HepG2 (cell line): ENCODE measurements around the gene CD68. TPM values are rescaled to one million over a fixed set of nuclear protein-coding genes. Genes with fewer than 3 reads are reported as not detected.

Source experiments
- ADNP ChIP-seq: sonication (generic); formaldehyde crosslinking; IDR thresholded peaks from 2 replicates; pipeline ENCODE4 v1.4.0; 2020; ENCODE audit warnings: missing genetic modification reagents
- ARNT2 ChIP-seq: sonication (generic); formaldehyde crosslinking; IDR thresholded peaks from 2 replicates; pipeline ENCODE4 v1.8.0; 2022; ENCODE audit warnings: mild to moderate bottlenecking, low read depth, missing genetic modification reagents, moderate library complexity
- CHD2 ChIP-seq: IDR thresholded peaks from 2 replicates; pipeline ENCODE4 v1.6.1; 2011; ENCODE audit warnings: low read depth, low read length, improper control_type of control experiment
- ELK4 ChIP-seq: sonication (generic); formaldehyde crosslinking; IDR thresholded peaks from 2 replicates; pipeline ENCODE4 v1.9.0; 2021; ENCODE audit warnings: missing genetic modification reagents, borderline replicate concordance
- HDAC2 ChIP-seq: sonication (generic); formaldehyde crosslinking; IDR thresholded peaks from 2 replicates; pipeline ENCODE4 v1.4.0; 2020; ENCODE audit warnings: missing genetic modification reagents
- NCOA2 ChIP-seq: sonication (generic); formaldehyde crosslinking; IDR thresholded peaks from 2 replicates; pipeline ENCODE4 v1.8.0; 2022; ENCODE audit warnings: inconsistent platforms
- NFE2L2 ChIP-seq: fragments of 150-350 bp; IDR thresholded peaks from 2 replicates; pipeline ENCODE4 v1.6.1; 2014; ENCODE audit warnings: low read length
- NFYC ChIP-seq: IDR thresholded peaks from 2 replicates; pipeline ENCODE4 v1.6.1; 2016; ENCODE audit warnings: missing genetic modification reagents, missing compliant biosample characterization
- NRL ChIP-seq: sonication (generic); formaldehyde crosslinking; IDR thresholded peaks from 2 replicates; pipeline ENCODE4 v1.5.0; 2020; ENCODE audit warnings: missing genetic modification reagents, mild to moderate bottlenecking, moderate library complexity, borderline replicate concordance
- POGK ChIP-seq: sonication (generic); formaldehyde crosslinking; conservative IDR thresholded peaks from 2 replicates; pipeline ENCODE4 v1.8.0; 2022; ENCODE audit warnings: mild to moderate bottlenecking, moderate library complexity, missing genetic modification reagents
- RELA ChIP-seq: sonication (generic); formaldehyde crosslinking; IDR thresholded peaks from 2 replicates; pipeline ENCODE4 v1.4.0; 2020; ENCODE audit warnings: missing genetic modification reagents
- SPEN ChIP-seq: sonication (generic); formaldehyde crosslinking; IDR thresholded peaks from 2 replicates; pipeline ENCODE4 v1.5.1; 2020; ENCODE audit warnings: low read depth, mild to moderate bottlenecking, missing genetic modification reagents
- SUZ12 ChIP-seq: fragments of 150-350 bp; IDR thresholded peaks from 2 replicates; pipeline ENCODE4 v1.6.1; 2014; ENCODE audit warnings: low read depth, low read length
- WIZ ChIP-seq: sonication (generic); formaldehyde crosslinking; IDR thresholded peaks from 2 replicates; pipeline ENCODE4 v1.5.1; 2020; ENCODE audit warnings: mild to moderate bottlenecking, missing genetic modification reagents
- YEATS2 ChIP-seq: sonication (generic); formaldehyde crosslinking; IDR thresholded peaks from 2 replicates; pipeline ENCODE4 v1.4.0; 2020; ENCODE audit warnings: missing genetic modification reagents, borderline replicate concordance
- ZNF264 ChIP-seq: sonication (generic); formaldehyde crosslinking; IDR thresholded peaks from 2 replicates; pipeline ENCODE4 v1.4.0; 2020; ENCODE audit warnings: missing genetic modification reagents
- ZNF484 ChIP-seq: sonication (generic); formaldehyde crosslinking; IDR thresholded peaks from 2 replicates; pipeline ENCODE4 v1.5.1; 2020; ENCODE audit warnings: mild to moderate bottlenecking, low read depth, missing genetic modification reagents, borderline replicate concordance
- ZNF503 ChIP-seq: sonication (generic); formaldehyde crosslinking; IDR thresholded peaks from 2 replicates; pipeline ENCODE4 v1.4.0; 2020; ENCODE audit warnings: missing genetic modification reagents
- ZNF567 ChIP-seq: sonication (generic); formaldehyde crosslinking; IDR thresholded peaks from 2 replicates; pipeline ENCODE4 v1.8.1; 2023; ENCODE audit warnings: mild to moderate bottlenecking, missing genetic modification reagents, borderline replicate concordance
- ZNF605 ChIP-seq: sonication (generic); formaldehyde crosslinking; IDR thresholded peaks from 2 replicates; pipeline ENCODE4 v1.8.0; 2022; ENCODE audit warnings: mild to moderate bottlenecking, missing genetic modification reagents
- ZNF691 ChIP-seq: sonication (generic); formaldehyde crosslinking; IDR thresholded peaks from 2 replicates; pipeline ENCODE4 v1.4.0; 2020; ENCODE audit warnings: missing genetic modification reagents, low read depth, mild to moderate bottlenecking, borderline replicate concordance
- ZNF782 ChIP-seq: sonication (generic); formaldehyde crosslinking; IDR thresholded peaks from 2 replicates; pipeline ENCODE4 v1.4.0; 2020; ENCODE audit warnings: missing genetic modification reagents, mild to moderate bottlenecking, borderline replicate concordance
- polyA plus RNA-seq, 8 experiments: library from polyadenylated mRNA; depleted of rRNA in 3 of 8; stranded (reverse) in 7 of 8; unstranded in 1 of 8; fragments of >200 nt; fragmentation: Illumina TruSeq in 4 of 8; extraction: Trizol in 4 of 8; gene quantifications; 2 replicates each; pipeline versions ENCODE4 v1.2.1 to v1.2.3, GENCODE V29; 2011 to 2016; ENCODE audit warnings: low read depth in 4 of 8, missing spikeins in 1 of 8, mixed read lengths in 1 of 8; ENCODE audit not compliant: insufficient read depth in 1 of 8
- total RNA-seq, 5 experiments: library from RNA; depleted of rRNA; stranded (reverse); fragments of >200 nt; fragmentation: Illumina TruSeq; extraction: Trizol; gene quantifications; 2 replicates each; pipeline ENCODE4 v1.2.3, GENCODE V29; 2016; ENCODE audit warnings: low read depth in 1 of 5

CD68 gene
- total and polyA plus RNA-seq, 2 of the 13 experiments (the other 11 are each of a cell fraction or from before 2014, with no cell fraction given), result 10.3 to 104 TPM

- no peak; the same call in 1 of the 2 replicates for TF ChIP-seq ZNF782 (CRISPR knock-in tag)
- TF ChIP-seq ADNP, result no peak
- no peak for TF ChIP-seq ELK4 (CRISPR knock-in tag)
- peak; percentile 41; the same call in 1 of the 2 replicates for TF ChIP-seq NRL (CRISPR knock-in tag)
- 0 out of 2 replicates have a peak, but pooled peaks have one; percentile 48 for TF ChIP-seq CHD2
- TF ChIP-seq ZNF605 (CRISPR knock-in tag), result no peak
- TF ChIP-seq NFE2L2, result no peak
- TF ChIP-seq ZNF567 (CRISPR knock-in tag), result no peak
- no peak; the same call in 1 of the 2 replicates for TF ChIP-seq POGK (CRISPR knock-in tag)
- peak; percentile 71 for TF ChIP-seq YEATS2 (CRISPR knock-in tag)
- no peak for TF ChIP-seq ARNT2 (CRISPR knock-in tag)
- TF ChIP-seq ZNF503, result no peak
- TF ChIP-seq SPEN (CRISPR knock-in tag), result peak; percentile 58; the same call in 1 of the 2 replicates
- TF ChIP-seq RELA (CRISPR knock-in tag), result no peak
- no peak for TF ChIP-seq ZNF264 (CRISPR knock-in tag)
- TF ChIP-seq NCOA2 (CRISPR knock-in tag), result no peak
- TF ChIP-seq WIZ (CRISPR knock-in tag), result no peak
- peak; percentile 40; the same call in 1 of the 2 replicates for TF ChIP-seq HDAC2
- TF ChIP-seq ZNF691, result 0 out of 2 replicates have a peak, but pooled peaks have one; percentile 13
- TF ChIP-seq ZNF484 (CRISPR knock-in tag), result no peak
- TF ChIP-seq NFYC, result peak; percentile 46
- TF ChIP-seq SUZ12, result no peak
- TF ChIP-seq, all 625 proteins: peak for 144
Observed at GRCh38 chr17:7561589-7562207, 17.7 kb upstream of the CD68 start, which contains the start of gene SENP3 (continued).
